ENCODE results near the gene LDAH.

LDAH gene

DNA sequence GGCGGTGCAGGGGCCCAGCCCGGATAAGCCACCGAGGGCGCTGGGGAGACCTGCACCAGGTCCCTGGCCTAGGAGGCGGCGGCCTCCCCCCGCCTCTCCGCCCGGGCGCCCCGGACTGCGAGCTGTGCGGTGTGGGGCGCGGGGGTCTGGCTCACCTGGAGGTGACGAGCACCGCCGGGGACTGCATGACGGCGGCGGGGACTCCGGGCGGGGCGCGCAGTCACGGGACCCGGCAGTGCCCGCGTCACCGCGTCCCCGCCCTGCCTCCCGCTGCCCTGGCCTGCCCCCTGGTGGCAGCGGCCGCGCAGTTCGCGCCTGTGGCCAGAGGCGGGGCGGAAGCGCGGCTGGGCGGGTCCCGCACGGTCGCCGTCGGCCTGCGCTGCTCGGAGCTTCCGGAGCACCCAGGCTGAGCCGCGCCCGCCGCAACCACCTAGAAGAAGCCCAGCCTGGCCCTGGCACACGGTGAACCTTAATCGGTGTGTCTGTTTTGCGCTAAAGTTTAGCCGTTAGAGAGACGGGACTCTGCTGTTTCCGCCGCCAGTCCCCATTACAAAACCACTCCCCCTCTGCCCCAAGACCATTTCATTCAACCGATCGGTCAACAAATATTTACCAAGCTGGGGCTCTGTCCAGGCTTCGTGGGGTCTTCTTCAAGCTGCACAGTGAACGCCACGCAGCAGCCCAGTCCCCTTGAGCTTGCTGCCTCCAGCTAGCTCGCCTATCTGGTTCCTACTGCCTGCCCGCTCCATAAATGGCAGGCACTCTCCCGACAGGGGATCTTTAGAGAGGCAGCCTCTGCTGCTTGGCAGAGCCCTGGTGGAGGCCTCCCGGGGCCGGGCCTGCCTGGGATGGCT, 171.8 kb downstream of the LDAH start, which contains the start of gene HS1BP3:
HS1BP3 (minus strand) TSS at position 222 of the 854 bp plus-strand sequence; CDS start at position 187, 35 bp downstream.
- DNase-seq (ENCODE audit: low read depth): peak; percentile 47

DNA sequence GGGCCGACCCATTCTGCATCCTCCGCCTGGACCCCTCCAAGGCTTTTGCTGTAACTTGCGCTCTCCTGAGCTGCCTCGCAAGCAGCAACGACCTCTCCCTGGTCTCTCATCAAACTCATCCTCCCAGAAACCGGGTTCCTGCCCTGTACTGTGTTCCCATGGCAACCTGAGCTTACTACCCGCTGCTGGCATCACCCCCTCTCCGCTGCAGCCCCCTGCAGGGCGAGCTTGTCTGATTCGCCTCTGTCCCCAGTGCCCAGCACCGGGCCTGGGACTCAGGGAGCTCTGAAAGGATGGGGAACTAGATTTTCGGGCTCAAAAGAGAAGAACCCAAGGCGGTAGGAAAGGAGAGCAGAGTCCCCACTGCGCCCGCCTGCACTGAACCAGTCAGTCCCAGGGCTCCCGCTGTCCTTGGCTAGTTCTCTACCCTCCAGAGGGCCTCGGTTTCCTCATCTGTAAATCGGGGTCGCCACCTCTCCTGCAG, 172.5 kb downstream of the LDAH start:
- peak; percentile 42 for DNase-seq (ENCODE audit: low read depth)

DNA sequence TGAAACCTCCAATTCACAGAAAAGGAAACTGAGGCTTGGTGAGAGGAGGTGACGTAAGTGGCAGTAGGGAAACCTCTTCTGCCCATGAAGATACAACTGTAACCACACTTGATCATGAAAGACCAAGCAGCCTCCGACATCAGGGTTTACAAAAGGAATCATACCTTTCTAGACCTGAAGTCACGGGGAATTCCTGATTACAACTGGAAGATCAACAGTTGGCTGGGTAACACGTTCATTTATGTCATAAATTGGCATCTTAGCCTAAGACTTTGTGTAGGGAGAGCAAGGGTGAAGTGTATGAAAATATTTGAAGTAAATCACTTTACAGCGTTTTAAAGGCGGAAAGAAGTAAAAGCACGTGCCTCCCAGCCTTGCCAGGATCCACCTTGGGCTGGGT, 172.9 kb downstream of the LDAH start:
- no peak for DNase-seq (ENCODE audit: low read depth)

DNA sequence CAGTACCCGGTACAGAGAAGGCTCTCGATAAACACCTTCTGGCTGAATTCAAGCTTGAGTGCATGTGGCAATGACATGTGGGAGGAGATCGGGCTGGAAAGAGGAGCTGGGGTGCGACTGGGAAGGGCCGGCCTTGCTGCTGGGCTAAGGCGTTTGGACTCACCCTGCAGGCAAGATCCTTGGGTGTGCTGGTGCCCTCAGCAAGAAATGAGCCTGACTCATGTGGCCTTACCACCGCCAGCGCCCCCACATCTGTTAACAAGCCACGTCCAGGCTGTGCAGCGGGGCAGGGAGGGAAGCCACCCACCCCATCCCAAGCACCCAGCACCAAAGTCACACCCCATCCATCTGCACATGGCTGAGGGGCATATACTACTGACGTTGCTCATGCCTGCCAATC, 173.3 kb downstream of the LDAH start:
- no peak for DNase-seq (ENCODE audit: low read depth)

DNA sequence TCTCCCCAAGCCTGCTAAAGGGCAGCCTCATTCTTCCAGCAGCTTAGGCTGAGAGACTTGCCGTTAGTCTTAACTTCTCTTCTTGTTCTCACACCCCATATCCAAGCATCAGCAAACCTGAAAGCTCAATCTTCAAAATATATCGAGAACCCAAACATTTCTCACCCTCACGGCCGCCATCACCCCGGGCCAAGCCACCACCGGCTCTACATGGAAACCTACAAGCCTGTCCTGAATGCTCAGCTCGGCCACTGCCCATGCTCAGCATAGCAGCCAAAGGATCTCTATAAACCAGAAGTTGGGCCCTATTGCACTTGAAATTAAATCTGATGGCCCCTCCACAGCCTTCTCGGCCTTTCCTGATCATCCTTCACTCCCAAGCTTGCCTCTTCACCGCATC, 174.1 kb downstream of the LDAH start:
- no peak for DNase-seq (ENCODE audit: low read depth)

DNA sequence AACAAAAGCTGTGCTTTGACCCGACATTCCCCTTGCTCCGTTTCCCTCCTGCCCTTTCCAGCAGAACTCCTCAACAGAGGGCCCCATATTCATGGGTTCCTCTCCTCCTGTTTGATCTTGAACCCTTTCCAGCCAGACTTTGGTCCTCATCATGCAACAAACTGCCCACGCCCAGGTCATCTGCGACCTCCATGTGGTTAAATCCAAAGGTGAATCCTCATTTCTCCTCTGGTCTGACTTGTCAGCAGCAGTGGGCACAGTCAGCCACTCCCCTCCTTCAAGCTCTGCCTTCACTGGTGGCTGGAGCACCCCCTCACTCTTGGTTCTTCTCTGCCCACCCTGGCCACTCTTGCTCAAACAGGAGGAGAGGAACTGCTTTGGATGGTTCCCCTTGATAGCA, 174.7 kb downstream of the LDAH start:
- no peak for DNase-seq (ENCODE audit: low read depth)

DNA sequence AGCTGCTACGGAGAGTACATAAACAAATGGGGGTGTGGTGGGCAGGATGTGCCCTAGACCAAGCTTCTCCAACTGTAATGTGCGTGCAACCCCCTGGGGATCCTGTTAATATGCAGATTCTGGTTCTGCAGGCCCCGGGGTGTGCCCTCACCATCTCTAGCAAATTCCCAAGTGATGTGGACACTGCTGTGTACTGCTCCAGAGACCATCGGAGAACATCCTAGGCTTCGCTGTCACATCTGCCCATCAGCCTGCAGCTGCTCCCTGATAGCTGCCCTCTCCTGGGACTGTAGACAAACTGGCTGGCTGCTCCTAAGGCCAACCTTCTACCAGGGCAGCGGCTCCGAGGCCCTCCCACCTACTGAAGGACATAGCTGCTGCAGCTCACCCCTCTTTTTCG, 175.2 kb downstream of the LDAH start:
- DNase-seq (ENCODE audit: low read depth): no peak

DNA sequence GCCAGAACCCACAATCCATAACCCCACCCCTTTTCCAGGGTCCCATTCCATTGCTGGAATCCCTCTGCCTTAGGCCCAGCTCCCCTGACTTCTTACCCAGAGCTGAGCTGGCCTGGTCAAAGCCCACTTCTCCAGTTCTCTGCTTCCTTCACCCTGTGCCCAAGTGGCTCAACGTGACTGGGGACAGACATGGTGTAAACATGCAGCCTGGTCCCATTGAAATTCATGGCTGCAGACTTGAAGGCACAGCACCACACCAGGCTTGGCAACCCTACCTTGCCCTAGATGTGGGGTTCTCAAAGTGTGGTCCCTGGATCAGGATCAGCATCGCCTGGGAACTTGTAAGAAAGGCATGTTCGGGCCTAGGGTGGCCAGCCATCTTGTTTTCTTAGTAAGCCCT, 175.7 kb downstream of the LDAH start:
- DNase-seq (ENCODE audit: low read depth): no peak

DNA sequence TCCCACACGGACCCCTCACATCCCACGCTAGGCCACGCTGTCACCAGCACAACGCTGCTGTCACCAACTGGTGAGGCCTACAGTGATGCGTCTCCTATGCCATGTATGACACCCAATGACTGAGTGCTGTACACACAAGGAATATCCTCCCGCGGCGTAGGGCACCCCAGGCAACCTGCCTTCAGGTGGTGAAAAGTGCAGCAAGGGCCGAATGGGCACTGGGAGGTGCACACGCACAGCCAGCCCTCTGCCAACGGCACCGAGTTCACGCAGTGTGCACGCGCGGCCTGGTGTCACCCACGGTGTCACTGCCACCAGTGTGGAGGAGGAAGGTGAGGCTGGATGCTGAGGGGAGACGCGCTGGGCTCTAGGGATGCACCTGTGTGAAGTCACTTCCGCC, 176.5 kb downstream of the LDAH start:
- DNase-seq (ENCODE audit: low read depth): no peak

DNA sequence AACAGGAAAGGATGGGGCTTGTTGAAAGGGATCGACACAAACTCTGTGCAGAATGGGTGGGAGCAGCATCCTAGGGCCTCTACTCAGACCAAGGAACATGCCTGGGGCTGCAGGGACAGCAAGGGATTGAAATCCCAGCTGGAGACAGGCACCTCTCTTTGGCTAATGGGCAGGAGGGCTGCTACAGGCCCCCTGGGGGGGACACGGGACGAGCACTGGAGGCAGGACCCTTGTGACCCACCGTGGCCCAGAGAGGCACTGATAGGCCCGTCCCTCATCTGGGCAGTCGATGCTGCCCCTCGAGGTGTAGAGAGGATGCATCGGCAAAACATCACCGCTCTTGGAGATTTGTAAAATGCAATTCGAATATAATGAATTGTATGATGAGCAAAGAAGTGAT, 177.1 kb downstream of the LDAH start:
- no peak for DNase-seq (ENCODE audit: low read depth)

DNA sequence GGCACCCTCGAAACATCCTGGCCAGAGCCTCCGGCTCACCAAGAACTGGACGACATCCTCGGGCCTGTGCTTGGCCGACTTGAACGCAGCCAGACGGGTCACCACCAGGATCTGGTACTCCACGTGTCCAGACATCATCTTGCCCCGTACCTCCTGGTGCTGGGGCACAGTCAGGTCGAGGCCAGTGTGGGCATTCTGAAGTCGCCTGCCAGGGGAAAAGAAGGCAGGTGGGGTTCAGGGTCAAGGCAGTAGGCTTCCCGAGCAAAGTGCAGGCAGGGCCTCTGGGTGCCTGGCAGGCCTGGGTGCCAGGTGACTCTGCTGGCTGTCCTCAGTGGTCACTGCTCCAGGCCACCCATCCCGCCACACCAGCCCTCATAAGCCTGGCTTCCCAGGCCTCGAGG, 177.6 kb downstream of the LDAH start:
- no peak for DNase-seq (ENCODE audit: low read depth)

DNA sequence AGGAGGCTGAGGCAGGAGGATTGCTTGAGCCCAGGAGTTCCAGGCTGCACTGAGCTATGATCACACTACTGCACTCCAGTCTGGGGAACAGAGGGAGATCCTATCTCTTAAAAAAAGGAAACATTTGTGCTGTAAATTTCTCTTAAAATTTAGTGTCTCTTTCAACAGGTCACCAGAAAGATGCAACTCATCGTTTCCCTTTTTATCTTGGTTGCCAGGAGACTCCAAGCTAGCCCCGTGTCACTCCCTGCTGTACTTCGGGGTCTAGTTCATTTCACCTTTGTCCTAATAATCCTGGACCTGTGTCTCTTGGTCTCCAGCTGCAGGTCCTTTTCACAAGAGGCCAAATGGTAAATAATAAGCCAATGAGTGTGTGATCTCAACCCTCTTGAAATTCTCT, 179.1 kb downstream of the LDAH start:
- no peak for DNase-seq (ENCODE audit: low read depth)

DNA sequence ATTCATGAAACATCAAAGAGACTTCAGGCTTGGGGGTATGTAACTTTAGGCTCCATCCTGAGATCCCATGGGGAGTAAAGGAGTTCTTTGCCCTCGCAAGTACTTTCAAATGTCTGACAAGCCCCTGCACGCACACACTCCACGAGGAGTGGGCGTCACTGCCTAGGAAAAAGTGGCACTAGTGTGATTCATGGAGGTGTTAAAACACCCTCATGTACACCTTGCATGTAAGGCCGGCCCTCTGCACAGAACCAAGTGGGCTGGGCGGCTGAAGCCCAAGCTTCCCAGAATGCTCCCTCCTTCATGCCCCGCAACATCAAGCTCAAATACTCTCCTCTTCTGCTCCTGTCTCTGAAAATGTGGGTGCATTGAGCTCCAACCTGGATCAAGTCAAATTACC, 179.8 kb downstream of the LDAH start:
- DNase-seq (ENCODE audit: low read depth): no peak

DNA sequence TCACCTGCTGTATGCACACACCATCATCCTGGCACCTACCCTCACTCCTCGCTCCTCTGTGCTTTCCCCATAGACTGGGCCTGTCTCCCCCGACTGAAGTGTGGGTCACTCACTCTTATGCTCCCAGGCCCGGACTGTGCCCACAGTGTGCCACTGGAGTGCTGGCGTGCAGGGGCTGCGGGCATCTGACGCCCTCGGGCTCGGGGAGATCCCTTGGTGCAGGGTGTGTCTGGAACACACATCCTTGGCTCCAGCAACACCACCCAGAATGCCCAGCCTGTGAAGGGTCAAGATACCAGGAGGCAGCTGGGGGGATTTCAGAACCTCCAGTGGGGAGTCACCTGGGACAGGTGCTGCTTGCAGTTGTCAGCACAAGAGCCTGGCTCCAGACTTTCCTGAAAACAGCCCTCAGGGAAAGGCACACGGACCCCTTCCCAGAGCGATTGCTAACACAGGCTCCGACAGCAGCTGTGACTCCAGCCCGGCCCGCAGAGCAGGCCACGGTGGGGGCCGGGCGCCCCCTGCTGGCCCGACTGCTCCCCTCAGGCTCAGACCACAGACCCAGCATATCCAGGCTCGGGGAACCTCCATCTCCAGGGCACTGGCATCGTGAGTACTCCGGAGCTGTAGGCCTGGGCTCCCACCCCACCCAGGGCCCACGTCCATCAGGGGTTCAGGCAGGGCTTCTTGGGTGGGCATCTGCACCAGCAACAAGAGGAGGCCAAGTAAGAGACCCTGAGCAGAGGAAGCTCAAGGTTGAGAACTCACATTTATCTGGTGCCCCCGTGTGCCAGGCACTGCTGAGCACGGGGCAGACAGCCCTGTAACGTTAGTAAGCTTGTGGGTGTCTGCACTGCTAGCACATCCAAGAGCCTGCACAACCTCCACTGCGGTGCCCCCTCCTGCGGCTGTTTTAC, 180.6 kb downstream of the LDAH start:
- peak; percentile 78 for DNase-seq (ENCODE audit: low read depth)

DNA sequence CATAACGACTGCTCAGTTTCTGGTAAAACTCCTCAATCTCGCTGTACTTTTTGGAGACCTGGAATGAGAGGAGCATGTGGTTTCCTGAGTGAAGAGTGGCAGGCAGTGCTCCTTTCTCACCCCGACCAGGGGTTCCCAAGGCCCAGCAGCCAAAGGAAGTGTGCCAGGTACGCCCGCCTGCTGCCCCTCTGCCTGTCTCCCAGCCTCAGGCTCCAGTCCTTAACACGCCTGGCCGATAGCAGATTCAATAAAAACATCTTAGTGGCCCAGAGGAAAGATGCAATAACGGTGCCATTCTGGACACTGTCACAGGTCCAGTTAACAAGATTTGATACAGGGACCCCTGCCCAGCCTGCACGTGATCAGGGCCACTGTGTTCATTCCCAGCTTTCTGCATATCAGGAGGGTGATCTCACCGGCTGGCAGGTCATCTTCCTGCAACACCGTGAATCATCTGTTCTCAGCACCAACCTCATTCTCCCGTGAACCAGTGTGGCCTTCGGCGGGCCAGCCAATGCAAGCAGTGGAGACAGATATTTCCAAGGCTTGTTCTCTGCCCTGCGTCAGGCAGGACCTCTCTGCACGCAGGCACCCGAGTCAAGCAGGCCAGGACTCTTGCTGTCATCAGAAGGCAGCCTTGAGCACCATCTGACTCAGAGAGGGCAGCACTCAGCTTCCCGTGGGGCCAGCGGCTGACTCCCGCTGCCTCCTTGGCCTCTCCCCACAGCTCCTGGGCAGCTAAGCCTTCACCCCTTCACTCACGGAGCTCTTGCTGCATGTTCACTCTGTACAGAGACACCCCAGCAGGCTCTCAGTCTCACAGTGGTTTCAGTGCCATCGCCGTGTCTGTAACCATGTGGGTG, 181.5 kb downstream of the LDAH start:
- DNase-seq (ENCODE audit: low read depth): peak; percentile 93

DNA sequence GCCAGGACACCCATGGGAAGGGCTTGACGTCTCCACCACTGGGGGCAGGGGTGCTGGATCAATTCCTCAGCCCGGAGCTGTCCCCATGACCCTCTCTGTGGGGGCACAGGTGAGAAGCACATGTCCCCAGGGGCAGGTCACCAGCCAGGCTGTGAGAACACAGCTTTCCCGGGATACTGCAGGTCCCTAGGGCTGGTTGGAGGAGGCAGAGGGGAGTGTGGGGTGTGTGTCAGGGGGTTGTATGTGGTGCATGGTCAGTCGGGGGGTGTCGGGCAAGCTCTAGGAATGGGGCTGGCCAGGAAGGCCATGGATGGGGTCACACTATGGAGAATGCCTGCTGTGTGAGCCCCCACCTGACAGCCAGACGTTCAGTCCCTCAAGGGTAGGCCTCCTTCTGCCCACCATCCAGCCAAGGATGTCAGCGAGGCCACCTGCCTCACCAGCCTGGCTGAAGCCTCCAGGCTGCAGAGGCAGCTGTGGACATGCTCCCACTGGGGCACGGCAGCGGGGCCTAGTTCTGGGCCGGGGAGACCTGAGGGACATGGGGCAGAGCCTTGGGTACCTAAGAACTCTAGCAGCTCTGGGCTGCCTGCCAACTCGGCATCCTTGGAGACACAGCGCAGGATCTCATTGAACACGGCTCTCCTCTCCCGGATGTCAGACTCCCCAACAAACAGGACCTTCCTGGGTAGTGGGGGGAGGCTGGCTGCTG, 182.3 kb downstream of the LDAH start:
- DNase-seq (ENCODE audit: low read depth): peak; percentile 37

DNA sequence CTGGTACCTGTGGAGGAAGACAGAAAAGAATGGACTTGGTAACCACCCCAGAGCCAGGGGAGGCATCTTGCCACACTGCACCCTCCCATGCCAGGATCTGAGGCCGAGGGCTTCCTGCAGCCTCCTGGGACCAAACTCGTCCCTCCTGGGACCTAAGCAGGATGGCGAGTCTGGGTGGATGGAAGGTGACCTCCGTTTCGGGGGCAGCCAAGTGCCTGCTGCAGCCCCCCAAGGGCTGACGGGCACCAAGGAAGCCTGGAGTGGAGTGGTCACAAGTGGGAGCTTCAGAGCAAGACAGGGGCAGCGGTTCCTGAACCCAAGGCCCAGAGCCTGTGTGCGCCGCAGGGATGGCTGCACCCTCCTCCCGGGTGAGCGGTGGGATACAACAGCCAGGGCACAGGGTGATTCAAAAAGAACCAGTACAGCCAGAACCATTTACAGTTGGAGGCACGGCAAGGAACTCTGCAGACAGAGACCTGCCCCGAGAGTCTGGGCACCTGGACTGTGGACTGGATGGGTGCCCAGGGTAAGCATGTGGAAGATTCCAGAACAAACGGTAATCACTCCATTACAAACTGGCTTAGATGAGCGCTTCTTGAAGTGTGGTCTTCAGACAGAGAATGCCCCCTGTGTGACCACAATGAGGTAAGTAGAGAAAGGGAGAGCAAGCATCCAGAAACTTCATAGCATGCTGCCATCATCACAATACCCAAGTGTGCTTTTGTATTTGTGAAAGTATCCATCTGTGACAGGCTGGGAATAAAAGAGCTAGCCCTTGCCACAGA, 184.1 kb downstream of the LDAH start:
- DNase-seq (ENCODE audit: low read depth): no peak

DNA sequence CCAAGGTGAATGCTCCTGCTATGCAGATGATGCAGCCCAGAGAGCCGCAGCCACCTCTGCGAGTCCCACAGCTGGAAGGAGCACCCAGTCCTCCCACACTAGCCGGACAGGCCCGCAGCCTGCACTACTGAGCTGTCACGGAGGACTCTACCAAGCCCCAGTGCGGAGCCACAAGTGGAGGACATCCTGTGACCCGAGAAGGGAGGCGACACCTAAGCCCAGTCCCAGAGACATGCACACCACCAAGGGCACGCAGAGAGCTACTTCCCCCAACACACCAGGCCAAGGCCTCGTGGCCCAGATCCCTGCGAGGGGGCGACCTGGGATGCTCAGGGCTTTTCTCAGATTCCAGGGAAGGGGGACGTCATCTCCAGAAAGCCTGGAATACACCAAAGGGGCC, 184.9 kb downstream of the LDAH start:
- no peak for DNase-seq (ENCODE audit: low read depth)

DNA sequence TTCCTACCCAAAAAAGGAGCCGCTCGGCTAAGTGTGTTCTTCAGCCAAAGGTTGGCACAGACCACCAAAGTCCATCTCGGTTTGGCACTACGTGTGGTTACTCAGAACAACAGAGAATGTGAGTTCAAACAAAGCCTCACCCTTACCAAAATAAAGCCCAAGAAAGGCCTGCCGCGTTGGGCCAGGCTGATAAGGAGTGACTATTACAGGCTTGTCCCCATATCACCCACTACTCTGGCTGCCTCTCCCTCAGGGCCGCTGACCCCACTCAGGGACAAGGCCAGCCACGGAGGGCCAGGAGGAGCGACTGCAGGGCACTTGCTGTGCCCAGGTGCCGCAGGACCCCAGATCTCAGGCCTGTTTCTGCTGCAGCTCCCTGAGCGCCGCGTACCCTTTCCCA, 185.8 kb downstream of the LDAH start:
- DNase-seq (ENCODE audit: low read depth): no peak

All from amniotic epithelial cell (primary cell).